ENCODE results near the gene PACSIN2. TPM values are rescaled to one million over a fixed set of nuclear protein-coding genes. Genes with fewer than 3 reads are reported as not detected.
A peak's percentile ranks its signal among the peaks of the same experiment; 100 is the strongest.
"Not testable (repeated sequence)": the region's sequence is repeated elsewhere in the genome, so short reads cannot be mapped to it uniquely, and the experiment has no call there.

Gene PACSIN2
- total RNA-seq, 1 experiment from 2014 or later = 60.2 TPM

DNA sequence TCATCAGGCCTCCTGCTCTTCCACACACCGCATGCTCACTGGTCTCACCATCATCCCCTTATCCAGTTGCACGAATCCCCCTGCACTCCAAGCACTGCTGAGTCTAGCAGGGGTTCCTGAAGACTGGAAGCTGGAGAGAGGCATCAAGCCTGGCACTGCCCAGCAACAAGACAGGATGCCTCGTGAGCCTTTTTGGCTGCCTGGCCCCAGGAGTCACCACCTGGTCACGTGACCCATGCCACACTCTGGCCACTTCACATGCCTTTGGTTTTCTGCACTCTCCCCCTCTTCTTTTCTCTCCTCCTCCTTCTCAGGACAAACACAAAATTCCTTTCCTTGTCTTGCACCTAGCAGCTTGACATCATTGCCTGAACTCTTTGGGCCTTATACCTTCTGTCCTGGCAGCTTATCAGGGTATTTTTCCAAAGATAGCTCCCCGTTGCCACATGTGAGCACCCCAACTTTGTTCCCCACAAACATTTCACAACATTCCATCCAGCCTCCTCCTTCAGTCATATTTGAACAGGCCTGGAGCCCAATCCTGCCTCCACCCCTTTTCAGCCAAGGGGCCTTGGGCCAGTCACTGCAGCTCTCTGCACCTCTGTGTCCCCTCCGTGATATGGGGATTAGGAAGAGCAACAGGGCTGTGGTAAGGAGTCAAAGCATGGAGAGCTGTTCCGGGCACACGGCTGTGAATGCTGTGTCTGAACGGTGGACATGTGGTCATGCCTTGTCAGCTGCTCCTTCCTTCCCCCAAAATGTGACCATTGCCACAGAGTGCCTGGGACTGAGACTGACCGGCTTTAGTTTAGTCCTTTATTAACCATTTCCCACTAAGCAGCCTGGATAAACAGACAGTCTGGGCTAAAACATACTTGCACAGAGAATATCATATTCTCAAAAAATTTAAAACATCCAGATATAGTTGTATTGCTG lies 2.8 kb upstream of the PACSIN2 start:
- TF ChIP-seq POLR2AphosphoS5 (IDR thresholded peaks at IDR 0.05; ENCODE audit: low read depth, low read length) = no peak
- TF ChIP-seq REST (IDR thresholded peaks at IDR 0.05; ENCODE audit: insufficient read depth in 1 of 2, low read depth in 2 of 2, low read length in 1 of 2) = no peak
- no peak for TF ChIP-seq TCF7L2 (IDR thresholded peaks at IDR 0.05; ENCODE audit: low read depth, low read length)
- TF ChIP-seq SIN3A (IDR thresholded peaks at IDR 0.05; ENCODE audit: borderline replicate concordance, insufficient read depth, low read depth, low read length) = no peak
- TF ChIP-seq, protein P1, sequence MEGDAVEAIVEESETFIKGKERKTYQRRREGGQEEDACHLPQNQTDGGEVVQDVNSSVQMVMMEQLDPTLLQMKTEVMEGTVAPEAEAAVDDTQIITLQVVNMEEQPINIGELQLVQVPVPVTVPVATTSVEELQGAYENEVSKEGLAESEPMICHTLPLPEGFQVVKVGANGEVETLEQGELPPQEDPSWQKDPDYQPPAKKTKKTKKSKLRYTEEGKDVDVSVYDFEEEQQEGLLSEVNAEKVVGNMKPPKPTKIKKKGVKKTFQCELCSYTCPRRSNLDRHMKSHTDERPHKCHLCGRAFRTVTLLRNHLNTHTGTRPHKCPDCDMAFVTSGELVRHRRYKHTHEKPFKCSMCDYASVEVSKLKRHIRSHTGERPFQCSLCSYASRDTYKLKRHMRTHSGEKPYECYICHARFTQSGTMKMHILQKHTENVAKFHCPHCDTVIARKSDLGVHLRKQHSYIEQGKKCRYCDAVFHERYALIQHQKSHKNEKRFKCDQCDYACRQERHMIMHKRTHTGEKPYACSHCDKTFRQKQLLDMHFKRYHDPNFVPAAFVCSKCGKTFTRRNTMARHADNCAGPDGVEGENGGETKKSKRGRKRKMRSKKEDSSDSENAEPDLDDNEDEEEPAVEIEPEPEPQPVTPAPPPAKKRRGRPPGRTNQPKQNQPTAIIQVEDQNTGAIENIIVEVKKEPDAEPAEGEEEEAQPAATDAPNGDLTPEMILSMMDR (IDR thresholded peaks at IDR 0.05) = no peak
- Histone ChIP-seq H3K9me3 (ENCODE audit: control insufficient read depth, insufficient read depth, low read depth, low read length) (no peaks in the 10 kb centered on the region), H3K27me3 (ENCODE audit: control insufficient read depth, insufficient read depth, low read length) (no peaks in the 10 kb centered on the region), H3K4me1 (ENCODE audit: control insufficient read depth, insufficient read depth, low read length) (peaks cover 21% of the 10 kb centered on the region), H3K36me3 (ENCODE audit: control insufficient read depth, insufficient read depth, low read length) (no peaks in the 10 kb centered on the region), H3K27ac (ENCODE audit: low read length) (peak overlapping the region; percentile 54; the same call in 1 of the 2 replicates), H3K4me3 (ENCODE audit: low read depth in 2 of 2, low read length in 2 of 2) (no peak overlapping the region)
- CTCF ChIA-PET = no interaction called here
- DNase-seq (ENCODE audit: low read depth, low spot score) = no peak
- in situ Hi-C loops (cut with HindIII; ENCODE audit: low pct_unique_long_range_greater_than_20kb, low sequenced_read_pairs) = no loop called here
- no peak for ATAC-seq
- intact Hi-C loops (cut with micrococcal nuclease; ENCODE audit: unreplicated experiment) = no loop called here
- BruUV-seq (replicated peaks) = no TSS peak
- POLR2A ChIA-PET = interaction anchor here (0.6 kb wide), 1 partner anchor 26 kb away, joined by 4 read pairs; no protein-coding TSS in a partner anchor

DNA sequence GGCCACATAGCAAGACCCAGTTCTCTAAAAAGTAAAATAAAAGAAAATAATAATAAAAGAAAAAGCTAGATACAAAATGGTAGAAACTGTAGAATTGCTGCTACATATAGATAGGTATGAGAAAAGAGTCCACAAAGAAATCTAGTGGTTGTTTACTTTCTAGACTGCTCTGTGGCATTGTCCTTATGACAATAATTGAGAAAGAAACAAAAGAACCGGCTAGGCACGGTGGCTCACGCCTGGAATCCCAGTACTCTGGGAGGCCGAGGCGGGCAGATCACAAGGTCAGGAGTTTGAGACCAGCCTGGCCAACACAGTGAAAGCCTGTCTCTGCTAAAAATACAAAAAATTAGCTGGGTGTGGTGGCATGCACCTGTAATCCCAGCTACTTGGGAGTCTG lies 1.2 kb upstream of the PACSIN2 start:
- DNase-seq (ENCODE audit: low read depth, low spot score); H3K36me3 ChIP-seq (ENCODE audit: control insufficient read depth, insufficient read depth, low read length); in situ Hi-C loops (cut with HindIII; ENCODE audit: low pct_unique_long_range_greater_than_20kb, low sequenced_read_pairs); BruUV-seq (replicated peaks); CTCF ChIA-PET; H3K9me3 ChIP-seq (ENCODE audit: control insufficient read depth, insufficient read depth, low read depth, low read length); H3K27me3 ChIP-seq (ENCODE audit: control insufficient read depth, insufficient read depth, low read length); intact Hi-C loops (cut with micrococcal nuclease; ENCODE audit: unreplicated experiment); H3K4me3 ChIP-seq (ENCODE audit: low read depth in 2 of 2, low read length in 2 of 2); ATAC-seq: not testable (repeated sequence)
- POLR2A ChIA-PET = interaction anchor here (0.7 kb wide), 1 partner anchor 129 kb away, joined by 3 read pairs; no protein-coding TSS in a partner anchor
- H3K4me1 ChIP-seq (ENCODE audit: control insufficient read depth, insufficient read depth, low read length) = peaks cover 21% of the 10 kb centered on the region
- peak overlapping the region; percentile 85 for H3K27ac ChIP-seq (ENCODE audit: low read length)

DNA sequence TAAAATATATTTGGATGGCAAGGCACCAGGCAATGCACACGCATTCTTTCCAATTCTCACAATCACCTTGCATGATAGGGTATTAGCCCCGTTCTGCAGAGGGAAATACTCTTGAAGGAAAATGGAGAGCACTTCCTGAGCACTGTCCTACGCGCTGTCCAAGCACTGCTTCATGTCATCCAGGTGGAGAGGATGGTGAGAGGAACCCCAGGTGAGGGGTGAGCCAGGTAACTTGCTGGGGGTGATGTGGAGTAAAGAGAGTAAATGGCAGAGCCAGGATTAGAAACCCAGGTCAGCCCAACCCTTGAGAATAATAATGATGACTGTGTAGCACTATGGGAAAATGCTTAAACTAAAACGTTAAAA lies 711 bp upstream of the PACSIN2 start:
- DNase-seq (ENCODE audit: low read depth, low spot score) (no peak), ATAC-seq (no peak)
- peak overlapping the region; percentile 59 to 76 for H3K4me3 ChIP-seq (ENCODE audit: low read depth in 2 of 2, low read length in 2 of 2)
- peak overlapping the region; percentile 85 for H3K27ac ChIP-seq (ENCODE audit: low read length)
- no peaks in the 10 kb centered on the region for H3K36me3 ChIP-seq (ENCODE audit: control insufficient read depth, insufficient read depth, low read length)
- BruUV-seq (replicated peaks) = TSS peak; percentile 98
- intact Hi-C loops (cut with micrococcal nuclease; ENCODE audit: unreplicated experiment) = no loop called here
- peaks cover 21% of the 10 kb centered on the region for H3K4me1 ChIP-seq (ENCODE audit: control insufficient read depth, insufficient read depth, low read length)
- POLR2A ChIA-PET = interaction anchor here (0.6 to 0.7 kb wide), 5 partner anchors 11 to 154 kb away, joined by 3 to 10 read pairs (median 4); no protein-coding TSS in a partner anchor
- in situ Hi-C loops (cut with HindIII; ENCODE audit: low pct_unique_long_range_greater_than_20kb, low sequenced_read_pairs) = no loop called here
- no peaks in the 10 kb centered on the region for H3K27me3 ChIP-seq (ENCODE audit: control insufficient read depth, insufficient read depth, low read length)
- CTCF ChIA-PET = no interaction called here
- no peak for TF ChIP-seq TCF7L2 (IDR thresholded peaks at IDR 0.05; ENCODE audit: low read depth, low read length)
- TF ChIP-seq SIN3A (IDR thresholded peaks at IDR 0.05; ENCODE audit: borderline replicate concordance, insufficient read depth, low read depth, low read length) = no peak
- TF ChIP-seq REST (IDR thresholded peaks at IDR 0.05; ENCODE audit: insufficient read depth in 1 of 2, low read depth in 2 of 2, low read length in 1 of 2) = no peak
- TF ChIP-seq POLR2AphosphoS5 (IDR thresholded peaks at IDR 0.05; ENCODE audit: low read depth, low read length) = no peak
- TF ChIP-seq, protein P1 (IDR thresholded peaks at IDR 0.05) = no peak
- no peaks in the 10 kb centered on the region for H3K9me3 ChIP-seq (ENCODE audit: control insufficient read depth, insufficient read depth, low read depth, low read length)
